Ascending aorta (tissue), 2 donors: Measurements from ENCODE around the gene CPNE4. TPM values are rescaled to one million over a fixed set of nuclear protein-coding genes. Genes with fewer than 3 reads are reported as not detected.

Experiments used
- DNase-seq, 2 donors: peaks; one replicate each; pipeline ENCODE4 v3.0.0-alpha.2; 2019; ENCODE audit warnings: low spot score in 2 of 2
- H3K27ac ChIP-seq, 2 donors: fragments of 200-600 bp; sonication (generic); one replicate each; pipeline ENCODE4 v1.5.1; 2016 to 2017; ENCODE audit warnings: mild to moderate bottlenecking in 1 of 2
- H3K27me3 ChIP-seq: fragments of 200-600 bp; sonication (generic); one replicate; pipeline ENCODE4 v1.5.1; 2017
- H3K36me3 ChIP-seq, 2 donors: fragments of 200-600 bp; sonication (generic); one replicate each; pipeline ENCODE4 v1.5.1; 2016
- H3K4me1 ChIP-seq, 2 donors: fragments of 200-600 bp; sonication (generic); one replicate each; pipeline ENCODE4 v1.5.1; 2016 to 2017; ENCODE audit warnings: mild to moderate bottlenecking in 1 of 2
- H3K4me3 ChIP-seq, 2 donors: fragments of 200-600 bp; sonication (generic); one replicate each; pipeline ENCODE4 v1.5.1; 2016 to 2017; ENCODE audit warnings: mild to moderate bottlenecking in 1 of 2
- H3K9me3 ChIP-seq, 2 donors: fragments of 200-600 bp; sonication (generic); one replicate each; pipeline ENCODE4 v1.5.1; 2016
- CTCF ChIP-seq, 3 experiments: fragments of 200-600 bp in 2 of 3; fragments of 450-650 bp in 1 of 3; sonication (generic) in 2 of 3; IDR thresholded peaks; one replicate each; pipeline ENCODE4 v1.5.1; 2016 to 2019; ENCODE audit warnings: antibody characterized with exemption in 3 of 3, mild to moderate bottlenecking in 1 of 3, moderate library complexity in 1 of 3
- intact Hi-C: fragments of 100-400 bp; cut with DNase I; formaldehyde crosslinking; loops from one replicate; pipeline ENCODE4 v1.15.1; 2023
- total RNA-seq: library from RNA; depleted of rRNA; stranded (reverse); fragments of >200 nt; gene quantifications from one replicate; pipeline ENCODE4 v1.1.0, GENCODE V29; 2016

CPNE4 gene
- total RNA-seq, 1 donor from 2014 or later = not detected

DNA sequence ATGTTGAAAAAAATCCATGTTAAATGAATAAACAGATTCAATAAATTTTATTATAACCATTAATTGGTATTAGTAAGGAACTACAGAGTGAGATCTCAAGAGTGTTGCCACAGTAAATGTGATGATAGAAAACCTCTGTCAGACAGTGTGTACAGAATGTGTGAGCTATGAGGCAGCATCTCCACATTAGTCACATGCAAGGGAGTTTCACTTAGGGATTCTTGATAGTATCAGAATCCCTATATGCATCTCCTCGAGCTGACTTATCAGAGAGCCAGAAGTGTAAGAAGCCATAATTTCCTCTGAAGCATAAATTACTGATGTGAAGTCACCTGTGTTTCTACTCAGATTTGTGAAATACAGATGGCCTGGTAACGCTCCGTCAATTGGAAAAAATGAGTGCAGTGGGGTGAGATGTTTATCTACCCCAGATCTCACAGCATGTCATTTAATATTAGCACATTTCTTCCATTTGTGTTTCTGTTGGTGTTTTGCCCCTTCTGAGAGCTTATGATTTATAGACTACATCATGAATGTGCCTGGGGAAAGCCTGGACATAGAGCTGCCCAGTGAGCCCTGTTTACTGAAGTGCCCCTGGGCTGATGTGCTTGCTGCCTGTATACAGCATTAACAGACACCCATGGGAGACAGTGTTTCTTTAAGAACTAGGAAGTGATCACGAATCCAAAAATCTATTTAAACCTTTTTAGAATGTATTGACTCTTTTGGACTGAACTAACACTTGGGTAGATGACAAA lies 262.4 kb downstream of the CPNE4 start:
- DNase-seq = no peak
- intact Hi-C loops = no loop called here
- no peaks in the 10 kb centered on the region for H3K4me1 ChIP-seq
- no peaks in the 10 kb centered on the region for H3K9me3 ChIP-seq
- H3K27ac ChIP-seq = no peak overlapping the region
- no peak overlapping the region for H3K4me3 ChIP-seq
- no peaks in the 10 kb centered on the region for H3K36me3 ChIP-seq
- no peaks in the 10 kb centered on the region for H3K27me3 ChIP-seq
- no peak for TF ChIP-seq CTCF (IDR thresholded peaks at IDR 0.05)

GRCh38 chr3:131762981-131763564 lies 271.7 kb downstream of the CPNE4 start:
- Histone ChIP-seq H3K27me3 (no peaks in the 10 kb centered on the region), H3K4me1 (no peaks in the 10 kb centered on the region), H3K4me3 (no peak overlapping the region), H3K9me3 (no peaks in the 10 kb centered on the region), H3K36me3 (no peaks in the 10 kb centered on the region), H3K27ac (no peak overlapping the region)
- intact Hi-C loops = no loop called here
- DNase-seq = no peak
- no peak for TF ChIP-seq CTCF (IDR thresholded peaks at IDR 0.05)

DNA sequence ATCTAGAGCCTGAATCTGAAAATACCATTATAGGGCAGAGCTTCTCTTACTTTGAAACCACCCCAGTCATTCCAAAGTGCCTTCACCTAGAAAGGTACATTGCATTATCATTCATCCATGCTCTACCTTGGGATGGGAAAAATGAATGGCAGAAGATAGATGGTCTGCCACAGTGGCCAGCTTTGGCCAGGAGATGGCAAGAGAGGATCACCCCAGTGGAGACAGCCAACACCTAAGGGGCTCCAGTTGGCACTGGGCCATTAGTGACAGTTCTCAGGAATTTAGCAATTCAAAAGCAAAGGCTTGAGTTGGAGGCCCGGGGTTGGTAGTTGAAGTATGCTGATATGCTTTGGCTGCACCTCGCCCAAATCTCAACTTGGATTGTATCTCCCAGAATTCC lies 278.4 kb downstream of the CPNE4 start:
- no peak for TF ChIP-seq CTCF (IDR thresholded peaks at IDR 0.05)
- DNase-seq = no peak
- Histone ChIP-seq H3K27ac (no peak overlapping the region), H3K4me3 (no peak overlapping the region), H3K36me3 (no peaks in the 10 kb centered on the region), H3K9me3 (no peaks in the 10 kb centered on the region), H3K27me3 (no peaks in the 10 kb centered on the region), H3K4me1 (no peaks in the 10 kb centered on the region)
- intact Hi-C loops = no loop called here

- TF ChIP-seq CTCF (IDR thresholded peaks at IDR 0.05) = no peak
- Histone ChIP-seq H3K4me3 (no peak overlapping the region), H3K27me3 (no peaks in the 10 kb centered on the region), H3K4me1 (no peaks in the 10 kb centered on the region), H3K27ac (no peak overlapping the region), H3K9me3 (no peaks in the 10 kb centered on the region), H3K36me3 (no peaks in the 10 kb centered on the region)
- intact Hi-C loops = no loop called here
- DNase-seq = no peak
These were observed 279.4 kb downstream of the CPNE4 start for GRCh38 chr3:131755380-131755779.

- Histone ChIP-seq H3K9me3 (no peaks in the 10 kb centered on the region), H3K4me3 (no peak overlapping the region), H3K4me1 (no peaks in the 10 kb centered on the region), H3K27me3 (no peaks in the 10 kb centered on the region), H3K27ac (no peak overlapping the region), H3K36me3 (no peaks in the 10 kb centered on the region)
- no peak for TF ChIP-seq CTCF (IDR thresholded peaks at IDR 0.05)
- intact Hi-C loops = no loop called here
- no peak for DNase-seq
These were observed 284.6 kb downstream of the CPNE4 start for GRCh38 chr3:131750256-131750655.
